HCT116 (cell line): ENCODE results near the gene DNLZ. TPM values are rescaled to one million over a fixed set of nuclear protein-coding genes. Genes with fewer than 3 reads are reported as not detected.

Experiments used
- ATAC-seq: fragments of 200-7000 bp; cut with Tn5 transposase; 2 replicates; pipeline ENCODE4 v1.9.1; 2020; ENCODE audit warnings: mild to moderate bottlenecking, moderate library complexity
- BruUV-seq: library from RNA; stranded (reverse); fragments of 400-500 nt; replicated peaks from 2 replicates; lab custom pipeline; 2021; lab: Mats Ljungman, UMichigan
- CTCF ChIA-PET: fragments of 300-600 bp; sonication (Branson Sonifier 250); formaldehyde crosslinking; loops from one replicate; lab custom pipeline; 2021; ENCODE audit warnings: antibody characterized with exemption; lab: Charles Lee
- POLR2A ChIA-PET: fragments of 300-600, 350-600 bp; sonication (Branson Sonifier 250); formaldehyde crosslinking; loops from one replicate; lab custom pipeline; 2021; ENCODE audit warnings: antibody characterized with exemption; lab: Charles Lee
- RAD21 ChIA-PET, 2 experiments: fragments of 300-600 bp; sonication (Branson Sonifier 250); formaldehyde crosslinking; loops; one replicate each; lab custom pipeline; 2023; ENCODE audit warnings: low total read pairs in 2 of 2; ENCODE audit not compliant: uncharacterized antibody in 2 of 2, unreplicated experiment in 2 of 2, low non-redundant PET in 1 of 2; lab: Charles Lee
- DNase-seq: peaks from one replicate; pipeline ENCODE4 v3.0.0-alpha.2; 2010; ENCODE audit warnings: low read depth, low spot score
- H2AFZ ChIP-seq: fragments of 200-600 bp; shearing (Covaris generic), sonication (generic); 2 replicates; pipeline ENCODE4 v1.6.1; 2017; ENCODE audit warnings: low read depth, mixed run types, mixed read lengths, antibody characterized with exemption, low read length; ENCODE audit not compliant: poor library complexity, severe bottlenecking
- H3K27ac ChIP-seq: 2 replicates; pipeline ENCODE4 v1.5.1; 2012; ENCODE audit warnings: low read depth, low read length
- H3K27me3 ChIP-seq: fragments of 200-600 bp; sonication (generic); 2 replicates; pipeline ENCODE4 v1.6.1; 2016; ENCODE audit warnings: mixed run types, low read length, mixed read lengths; ENCODE audit not compliant: insufficient read depth
- H3K36me3 ChIP-seq, 2 experiments: fragments of 200-500 bp in 1 of 2; fragments of 200-600 bp in 1 of 2; sonication (Bioruptor generic) in 1 of 2; sonication (generic) in 1 of 2; 2 replicates each; pipeline versions ENCODE4 v1.5.1 to v1.6.1; 2014 to 2016; ENCODE audit warnings: low read length in 2 of 2, inconsistent platforms in 1 of 2, mixed read lengths in 1 of 2, mixed run types in 1 of 2; ENCODE audit not compliant: insufficient read depth in 2 of 2, control insufficient read depth in 1 of 2
- H3K4me1 ChIP-seq, 2 experiments: fragments of 200-600 bp in 1 of 2; sonication (generic) in 1 of 2; 2 replicates each; pipeline versions ENCODE4 v1.5.1 to v1.6.1; 2012 to 2017; ENCODE audit warnings: low read length in 2 of 2, inconsistent platforms in 1 of 2, mild to moderate bottlenecking in 1 of 2, mixed read lengths in 1 of 2, mixed run types in 1 of 2, moderate library complexity in 1 of 2; ENCODE audit not compliant: insufficient read depth in 2 of 2, control insufficient read depth in 1 of 2
- H3K4me2 ChIP-seq: fragments of 200-600 bp; sonication (generic); 2 replicates; pipeline ENCODE4 v1.6.1; 2017; ENCODE audit warnings: mixed run types, low read length, mixed read lengths
- H3K4me3 ChIP-seq, 2 experiments: fragments of 200-600 bp in 1 of 2; sonication (generic) in 1 of 2; replicated peaks in 1 of 2; 2 replicates each; pipeline ENCODE4 v1.5.1; 2011 to 2016; ENCODE audit warnings: low read length in 2 of 2, control low read depth in 1 of 2, low read depth in 1 of 2, mild to moderate bottlenecking in 1 of 2, mixed read lengths in 1 of 2, mixed run types in 1 of 2
- H3K79me2 ChIP-seq: fragments of 200-600 bp; sonication (generic); 2 replicates; pipeline ENCODE4 v1.6.1; 2017; ENCODE audit warnings: mild to moderate bottlenecking, mixed run types, low read length, moderate library complexity, mixed read lengths; ENCODE audit not compliant: insufficient read depth
- H3K9ac ChIP-seq: fragments of 200-600 bp; sonication (generic); 2 replicates; pipeline ENCODE4 v1.6.1; 2016; ENCODE audit warnings: low read length, mixed read lengths
- H3K9me2 ChIP-seq: fragments of 200-600 bp; sonication (generic), shearing (Covaris generic); 2 replicates; pipeline ENCODE4 v1.6.1; 2017; ENCODE audit warnings: mixed run types, mild to moderate bottlenecking, moderate library complexity; ENCODE audit not compliant: insufficient read depth
- H3K9me3 ChIP-seq, 2 experiments: fragments of 200-500 bp in 1 of 2; fragments of 200-600 bp in 1 of 2; sonication (Bioruptor generic) in 1 of 2; sonication (generic) in 1 of 2; 2 replicates each; pipeline ENCODE4 v1.6.1; 2014 to 2017; ENCODE audit warnings: low read length in 2 of 2, mixed read lengths in 2 of 2, inconsistent platforms in 1 of 2, low read depth in 1 of 2, mild to moderate bottlenecking in 1 of 2, mixed run types in 1 of 2, moderate library complexity in 1 of 2; ENCODE audit not compliant: control insufficient read depth in 1 of 2, insufficient read depth in 1 of 2
- H4K20me1 ChIP-seq: fragments of 200-600 bp; sonication (generic), shearing (Covaris generic); 2 replicates; pipeline ENCODE4 v1.6.1; 2017; ENCODE audit warnings: mixed run types, mild to moderate bottlenecking, moderate library complexity; ENCODE audit not compliant: insufficient read depth
- ATF3 ChIP-seq: IDR thresholded peaks from 2 replicates; pipeline ENCODE4 v1.6.1; 2012
- CEBPB ChIP-seq: IDR thresholded peaks from 2 replicates; pipeline ENCODE4 v1.6.1; 2012; ENCODE audit warnings: low read depth
- CTCF ChIP-seq, 3 experiments: fragments of 200-600 bp in 1 of 3; sonication (generic) in 1 of 3; IDR thresholded peaks in 2 of 3; conservative IDR thresholded peaks in 1 of 3; 2 replicates each; pipeline ENCODE4 v1.5.1; 2012 to 2017; ENCODE audit warnings: low read depth in 2 of 3, low read length in 2 of 3, antibody characterized with exemption in 1 of 3, borderline replicate concordance in 1 of 3, control low read depth in 1 of 3, mild to moderate bottlenecking in 1 of 3, mixed read lengths in 1 of 3, mixed run types in 1 of 3, moderate library complexity in 1 of 3; ENCODE audit not compliant: insufficient read depth in 1 of 3
- EZH2 ChIP-seq: fragments of 200-600 bp; sonication (generic); IDR thresholded peaks from 2 replicates; pipeline ENCODE4 v1.6.1; 2017; ENCODE audit warnings: antibody characterized with exemption, mixed run types
- EZH2phosphoT487 ChIP-seq: fragments of 200-600 bp; IDR thresholded peaks from 2 replicates; pipeline ENCODE4 v1.6.1; 2018; ENCODE audit warnings: antibody characterized with exemption, borderline replicate concordance
- FOSL1 ChIP-seq: IDR thresholded peaks from 2 replicates; pipeline ENCODE4 v1.6.1; 2012; ENCODE audit warnings: low read depth
- MAX ChIP-seq: IDR thresholded peaks from 2 replicates; pipeline ENCODE4 v1.6.1; 2012
- POLR2AphosphoS5 ChIP-seq: IDR thresholded peaks from 2 replicates; pipeline ENCODE4 v1.6.1; 2011; ENCODE audit warnings: mild to moderate bottlenecking, low read depth, low read length, moderate library complexity
- RAD21 ChIP-seq: IDR thresholded peaks from 2 replicates; pipeline ENCODE4 v1.6.1; 2012; ENCODE audit warnings: low read depth, mild to moderate bottlenecking
- SIN3A ChIP-seq: IDR thresholded peaks from 2 replicates; pipeline ENCODE4 v1.6.1; 2012; ENCODE audit warnings: low read depth
- SRF ChIP-seq: IDR thresholded peaks from 2 replicates; pipeline ENCODE4 v1.6.1; 2012; ENCODE audit warnings: low read depth
- TCF7L2 ChIP-seq: IDR thresholded peaks from 2 replicates; pipeline ENCODE4 v1.7.0; 2011; ENCODE audit warnings: borderline replicate concordance, inconsistent platforms; ENCODE audit not compliant: insufficient read depth, insufficient read length; ENCODE audit errors: extremely low read depth
- YY1 ChIP-seq: IDR thresholded peaks from 2 replicates; pipeline ENCODE4 v1.6.1; 2011; ENCODE audit warnings: low read length, low read depth, moderate library complexity, mild to moderate bottlenecking; ENCODE audit not compliant: insufficient replicate concordance; ENCODE audit errors: extremely low read depth
- ZNF274 ChIP-seq: fragments of 200-500 bp; sonication (Bioruptor generic); IDR thresholded peaks from 2 replicates; pipeline ENCODE4 v1.6.1; 2014; ENCODE audit warnings: mild to moderate bottlenecking, low read depth, low read length, inconsistent platforms
- intact Hi-C: fragments of 100-400 bp; cut with micrococcal nuclease; formaldehyde crosslinking; loops from 2 replicates; pipeline ENCODE4 v1.10.0; 2022
- total RNA-seq: library from RNA; stranded (reverse); gene quantifications from one replicate; pipeline ENCODE4 v1.2.1, GENCODE V29; 2021; ENCODE audit not compliant: unreplicated experiment

DNLZ gene
- total RNA-seq, 1 experiment from 2014 or later, result 21.9 TPM

- TF ChIP-seq ZNF274, result no peak
These were observed 25.0 kb downstream of the DNLZ start (continued) for GRCh38 chr9:136338511-136338910.

DNA sequence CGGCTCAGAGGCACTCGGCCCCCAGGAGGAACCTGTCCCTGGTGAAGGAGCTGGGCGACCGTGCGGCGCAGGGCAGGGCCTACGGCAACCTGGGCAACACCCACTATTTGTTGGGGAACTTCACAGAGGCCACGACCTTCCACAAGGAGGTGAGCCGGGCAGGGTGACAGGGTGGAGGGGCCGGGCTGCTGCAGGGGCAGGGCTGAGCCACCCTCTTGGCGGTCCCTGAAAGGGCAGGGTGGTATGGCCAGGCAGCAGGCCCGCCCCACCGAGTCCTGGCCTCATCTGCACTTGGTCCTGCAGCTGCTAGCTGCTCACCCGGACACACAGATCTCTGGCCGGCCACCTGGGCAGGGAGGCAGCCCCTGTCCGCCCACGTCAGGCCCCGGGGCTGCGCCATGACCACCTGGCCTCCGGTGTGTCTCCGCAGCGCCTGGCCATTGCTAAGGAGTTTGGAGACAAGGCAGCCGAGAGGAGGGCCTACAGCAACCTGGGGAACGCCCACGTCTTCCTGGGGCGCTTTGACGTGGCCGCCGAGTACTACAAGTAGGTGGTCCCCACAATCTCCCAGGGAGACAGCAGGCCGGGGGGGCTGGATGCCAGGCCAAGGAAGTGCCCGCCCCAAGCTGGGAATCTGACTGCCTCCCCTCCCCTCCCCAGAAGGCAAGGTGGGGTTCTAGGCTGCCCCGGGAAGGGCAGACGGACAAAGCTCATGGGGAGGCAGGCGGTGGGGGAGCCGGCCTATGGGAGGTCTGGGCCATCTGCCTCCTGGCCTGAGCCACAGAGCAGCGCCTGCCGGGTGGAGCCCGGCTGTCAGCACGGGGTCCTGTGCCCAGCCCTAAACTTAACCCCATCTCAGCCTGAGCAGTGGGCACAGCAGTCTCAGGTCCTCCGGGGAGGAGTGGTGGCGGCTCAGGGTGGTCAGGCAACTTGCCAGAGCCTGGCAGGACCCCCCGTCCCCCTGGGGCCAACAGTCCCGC is 25.8 kb downstream of the DNLZ start:
- ChIA-PET CTCF (interaction anchor here (2.1 kb wide), 1 partner anchor 8 kb away, joined by 5 read pairs; no protein-coding TSS in a partner anchor), POLR2A (no interaction called here), RAD21 (no interaction called here)
- no peak overlapping the region for H3K4me3 ChIP-seq
- intact Hi-C loops, result loop anchor here (2.0 kb wide), 1 partner anchor 63 kb away; the partner anchor contains the start of gene SNAPC4
- ATAC-seq (no peak), DNase-seq (no peak)
- BruUV-seq, result no TSS peak
- no peaks in the 10 kb centered on the region; a peak in 1 of 4 replicates for H3K36me3 ChIP-seq
- no peaks in the 10 kb centered on the region for H3K9me2 ChIP-seq
- no peaks in the 10 kb centered on the region for H3K27me3 ChIP-seq
- no peaks in the 10 kb centered on the region for H4K20me1 ChIP-seq
- H3K9ac ChIP-seq, result no peak overlapping the region
- no peaks in the 10 kb centered on the region for H3K9me3 ChIP-seq
- no peak for TF ChIP-seq RAD21
- TF ChIP-seq YY1, result no peak
- TF ChIP-seq ZNF274, result no peak
- no peak for TF ChIP-seq POLR2AphosphoS5
- TF ChIP-seq SRF, result no peak
- TF ChIP-seq TCF7L2, result no peak
- TF ChIP-seq CTCF (IDR thresholded peaks at IDR 0.05 in 2 of 3, conservative IDR thresholded peaks at IDR 0.05 in 1 of 3; ENCODE audit: borderline replicate concordance in 1 of 3, insufficient read depth in 1 of 3, low read depth in 2 of 3, low read length in 2 of 3), result no peak
- TF ChIP-seq EZH2phosphoT487, result no peak
- TF ChIP-seq MAX, result no peak
- TF ChIP-seq FOSL1, result no peak
- TF ChIP-seq SIN3A, result no peak
- no peak for TF ChIP-seq ATF3
- no peak for TF ChIP-seq CEBPB
- TF ChIP-seq EZH2, result no peak
- no peak overlapping the region for H3K27ac ChIP-seq
- no peaks in the 10 kb centered on the region for H3K79me2 ChIP-seq
- no peak overlapping the region for H3K4me2 ChIP-seq
- peaks cover 3 to 8% of the 10 kb centered on the region in 2 experiments; a peak in 3 of 4 replicates for H3K4me1 ChIP-seq
- H2AFZ ChIP-seq, result no peak overlapping the region
